ENCODE results near the gene TMEM220. TPM values are rescaled to one million over a fixed set of nuclear protein-coding genes. Genes with fewer than 3 reads are reported as not detected.

Gene TMEM220
- total RNA-seq, 1 experiment from 2014 or later: 4.0 TPM

DNA sequence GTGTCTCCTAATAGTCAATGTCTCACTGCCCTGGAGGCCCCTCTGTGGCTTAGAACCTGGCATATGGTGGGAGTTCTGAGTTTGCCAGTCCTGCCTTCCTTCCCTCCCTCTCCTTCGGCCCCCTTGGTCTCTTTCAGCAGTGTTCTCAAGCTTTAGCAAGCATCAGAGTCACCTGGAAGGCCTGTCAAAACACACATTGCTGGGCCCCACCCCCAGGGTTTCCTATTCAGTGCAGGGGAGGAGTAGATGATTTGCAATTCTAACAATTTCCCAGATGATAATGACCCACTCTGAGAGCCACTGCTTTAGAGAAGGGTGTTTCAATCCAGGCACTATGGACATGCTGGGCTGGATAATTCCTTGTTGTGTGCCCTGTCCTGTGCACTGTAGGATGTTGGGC is 26.4 kb upstream of the TMEM220 start (continued):
- TF ChIP-seq ZNF121 (CRISPR knock-in tag; IDR thresholded peaks at IDR 0.05) (no peak), ZBTB43 (CRISPR knock-in tag; IDR thresholded peaks at IDR 0.05) (no peak), TEAD4 (CRISPR knock-in tag; IDR thresholded peaks at IDR 0.05) (no peak), NR2C2 (CRISPR knock-in tag; IDR thresholded peaks at IDR 0.05) (no peak), ZNF396 (CRISPR knock-in tag; IDR thresholded peaks at IDR 0.05; ENCODE audit: borderline replicate concordance) (no peak)

GRCh38 chr17:10755592-10756127 is 25.8 kb upstream of the TMEM220 start:
- ATAC-seq: no peak
- DNase-seq (ENCODE audit: low spot score): no peak
- H3K4me1 Mint-ChIP-seq: peaks cover 51% of the 10 kb centered on the region
- peak overlapping the region; percentile 66 for H3K4me3 Mint-ChIP-seq
- H3K27ac Mint-ChIP-seq: peak overlapping the region; percentile 87; the same call in 1 of the 2 replicates
- no peaks in the 10 kb centered on the region for H3K9me3 Mint-ChIP-seq
- TF ChIP-seq, protein P1, sequence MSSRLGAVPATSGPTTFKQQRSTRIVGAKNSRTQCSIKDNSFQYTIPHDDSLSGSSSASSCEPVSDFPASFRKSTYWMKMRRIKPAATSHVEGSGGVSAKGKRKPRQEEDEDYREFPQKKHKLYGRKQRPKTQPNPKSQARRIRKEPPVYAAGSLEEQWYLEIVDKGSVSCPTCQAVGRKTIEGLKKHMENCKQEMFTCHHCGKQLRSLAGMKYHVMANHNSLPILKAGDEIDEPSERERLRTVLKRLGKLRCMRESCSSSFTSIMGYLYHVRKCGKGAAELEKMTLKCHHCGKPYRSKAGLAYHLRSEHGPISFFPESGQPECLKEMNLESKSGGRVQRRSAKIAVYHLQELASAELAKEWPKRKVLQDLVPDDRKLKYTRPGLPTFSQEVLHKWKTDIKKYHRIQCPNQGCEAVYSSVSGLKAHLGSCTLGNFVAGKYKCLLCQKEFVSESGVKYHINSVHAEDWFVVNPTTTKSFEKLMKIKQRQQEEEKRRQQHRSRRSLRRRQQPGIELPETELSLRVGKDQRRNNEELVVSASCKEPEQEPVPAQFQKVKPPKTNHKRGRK (CRISPR knock-in tag; IDR thresholded peaks at IDR 0.05; ENCODE audit: borderline replicate concordance): peak; percentile 98
- no peak for TF ChIP-seq NR2C2 (CRISPR knock-in tag; IDR thresholded peaks at IDR 0.05)
- TF ChIP-seq, protein P2, sequence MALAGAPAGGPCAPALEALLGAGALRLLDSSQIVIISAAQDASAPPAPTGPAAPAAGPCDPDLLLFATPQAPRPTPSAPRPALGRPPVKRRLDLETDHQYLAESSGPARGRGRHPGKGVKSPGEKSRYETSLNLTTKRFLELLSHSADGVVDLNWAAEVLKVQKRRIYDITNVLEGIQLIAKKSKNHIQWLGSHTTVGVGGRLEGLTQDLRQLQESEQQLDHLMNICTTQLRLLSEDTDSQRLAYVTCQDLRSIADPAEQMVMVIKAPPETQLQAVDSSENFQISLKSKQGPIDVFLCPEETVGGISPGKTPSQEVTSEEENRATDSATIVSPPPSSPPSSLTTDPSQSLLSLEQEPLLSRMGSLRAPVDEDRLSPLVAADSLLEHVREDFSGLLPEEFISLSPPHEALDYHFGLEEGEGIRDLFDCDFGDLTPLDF (CRISPR knock-in tag; IDR thresholded peaks at IDR 0.05): no peak
- ChIA-PET POLR2A (no interaction called here), CTCF (interaction anchor here (1.1 to 4.1 kb wide), 10 partner anchors 9 to 1242 kb away, joined by 4 to 50 read pairs (median 6); partner anchors contain the start of genes TMEM220 and ZNF18)
- no peaks in the 10 kb centered on the region for H3K36me3 Mint-ChIP-seq
- H3K27me3 Mint-ChIP-seq (ENCODE audit: low read depth): no peaks in the 10 kb centered on the region

- peak overlapping the region; percentile 66 for H3K4me3 Mint-ChIP-seq
- CTCF ChIA-PET: interaction anchor here (0.6 to 4.1 kb wide), 18 partner anchors 8 to 1242 kb away, joined by 3 to 50 read pairs (median 5); partner anchors contain the start of genes TMEM220 and ZNF18
- POLR2A ChIA-PET: no interaction called here
These were observed 25.2 kb upstream of the TMEM220 start for GRCh38 chr17:10754861-10755591.

More at GRCh38 chr17:10754861-10755591, 25.2 kb upstream of the TMEM220 start:
- H3K27ac Mint-ChIP-seq: peak overlapping the region; percentile 87
- no peaks in the 10 kb centered on the region for H3K27me3 Mint-ChIP-seq (ENCODE audit: low read depth)
- no peaks in the 10 kb centered on the region for H3K36me3 Mint-ChIP-seq
- H3K9me3 Mint-ChIP-seq: no peaks in the 10 kb centered on the region
- TF ChIP-seq ATF3 (CRISPR knock-in tag; conservative IDR thresholded peaks at IDR 0.05) (no peak), ZNF263 (CRISPR knock-in tag; IDR thresholded peaks at IDR 0.05; ENCODE audit: low read depth) (no peak), NR3C1 (CRISPR knock-in tag; conservative IDR thresholded peaks at IDR 0.05; ENCODE audit: low read depth) (no peak)
- TF ChIP-seq, protein P3, sequence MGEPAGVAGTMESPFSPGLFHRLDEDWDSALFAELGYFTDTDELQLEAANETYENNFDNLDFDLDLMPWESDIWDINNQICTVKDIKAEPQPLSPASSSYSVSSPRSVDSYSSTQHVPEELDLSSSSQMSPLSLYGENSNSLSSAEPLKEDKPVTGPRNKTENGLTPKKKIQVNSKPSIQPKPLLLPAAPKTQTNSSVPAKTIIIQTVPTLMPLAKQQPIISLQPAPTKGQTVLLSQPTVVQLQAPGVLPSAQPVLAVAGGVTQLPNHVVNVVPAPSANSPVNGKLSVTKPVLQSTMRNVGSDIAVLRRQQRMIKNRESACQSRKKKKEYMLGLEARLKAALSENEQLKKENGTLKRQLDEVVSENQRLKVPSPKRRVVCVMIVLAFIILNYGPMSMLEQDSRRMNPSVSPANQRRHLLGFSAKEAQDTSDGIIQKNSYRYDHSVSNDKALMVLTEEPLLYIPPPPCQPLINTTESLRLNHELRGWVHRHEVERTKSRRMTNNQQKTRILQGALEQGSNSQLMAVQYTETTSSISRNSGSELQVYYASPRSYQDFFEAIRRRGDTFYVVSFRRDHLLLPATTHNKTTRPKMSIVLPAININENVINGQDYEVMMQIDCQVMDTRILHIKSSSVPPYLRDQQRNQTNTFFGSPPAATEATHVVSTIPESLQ (CRISPR knock-in tag; IDR thresholded peaks at IDR 0.05): no peak
- TF ChIP-seq, protein P4, sequence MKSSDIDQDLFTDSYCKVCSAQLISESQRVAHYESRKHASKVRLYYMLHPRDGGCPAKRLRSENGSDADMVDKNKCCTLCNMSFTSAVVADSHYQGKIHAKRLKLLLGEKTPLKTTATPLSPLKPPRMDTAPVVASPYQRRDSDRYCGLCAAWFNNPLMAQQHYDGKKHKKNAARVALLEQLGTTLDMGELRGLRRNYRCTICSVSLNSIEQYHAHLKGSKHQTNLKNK (CRISPR knock-in tag; IDR thresholded peaks at IDR 0.05): no peak
- ATAC-seq (peak; percentile 79), DNase-seq (ENCODE audit: low spot score) (peak; percentile 26)
- H3K4me1 Mint-ChIP-seq: peaks cover 51% of the 10 kb centered on the region
